Keratinocyte (primary cell): ENCODE measurements around the gene PTPRB. TPM values are rescaled to one million over a fixed set of nuclear protein-coding genes. Genes with fewer than 3 reads are reported as not detected.

ENCODE experiments used
- DNase-seq: peaks from one replicate; pipeline ENCODE4 v3.0.0-alpha.2; 2011; ENCODE audit warnings: low read depth, missing footprints, low spot score
- FAIRE-seq: peaks from 2 replicates; lab custom pipeline; 2011; peaks lifted over from hg19 to GRCh38; lab: Jason Lieb, UNC
- H2AFZ ChIP-seq: 2 replicates; pipeline ENCODE4 v1.6.0; 2012; ENCODE audit warnings: low read length, control low read depth, inconsistent platforms; ENCODE audit not compliant: control insufficient read depth
- H3K27ac ChIP-seq: 2 replicates; pipeline ENCODE4 v1.5.1; 2011; ENCODE audit warnings: low read length; ENCODE audit not compliant: control insufficient read depth, insufficient read depth
- H3K27me3 ChIP-seq: 3 replicates; pipeline ENCODE4 v1.6.0; 2011; ENCODE audit warnings: low read length; ENCODE audit not compliant: control insufficient read depth, insufficient read depth; ENCODE audit errors: extremely low read depth
- H3K36me3 ChIP-seq, 2 experiments: 2 replicates in 1 of 2; 3 replicates in 1 of 2; pipeline ENCODE4 v1.5.1; 2011; ENCODE audit warnings: low read length in 2 of 2, mild to moderate bottlenecking in 1 of 2; ENCODE audit not compliant: control insufficient read depth in 2 of 2, insufficient read depth in 2 of 2; ENCODE audit errors: extremely low read depth in 1 of 2
- H3K4me1 ChIP-seq: 3 replicates; pipeline ENCODE4 v1.5.1; 2011; ENCODE audit warnings: low read length; ENCODE audit not compliant: control insufficient read depth, insufficient read depth; ENCODE audit errors: extremely low read depth
- H3K4me2 ChIP-seq: 3 replicates; pipeline ENCODE4 v1.6.0; 2011; ENCODE audit warnings: low read depth, low read length; ENCODE audit not compliant: control insufficient read depth, insufficient read depth; ENCODE audit errors: extremely low read depth
- H3K4me3 ChIP-seq, 3 experiments: fragments of 200-600 bp in 1 of 3; sonication (generic) in 1 of 3; 2 replicates in 2 of 3; 3 replicates in 1 of 3; pipeline ENCODE4 v1.5.1; 2011 to 2016; ENCODE audit warnings: low read length in 3 of 3, mild to moderate bottlenecking in 3 of 3, control low read depth in 2 of 3, inconsistent platforms in 1 of 3, low read depth in 1 of 3, mixed read lengths in 1 of 3, mixed run types in 1 of 3, moderate library complexity in 1 of 3; ENCODE audit not compliant: control insufficient read depth in 2 of 3, insufficient read depth in 2 of 3; ENCODE audit errors: extremely low read depth in 1 of 3
- H3K79me2 ChIP-seq: 2 replicates; pipeline ENCODE4 v1.6.0; 2012; ENCODE audit warnings: low read length; ENCODE audit not compliant: control insufficient read depth, insufficient read depth
- H3K9ac ChIP-seq: 3 replicates; pipeline ENCODE4 v1.6.0; 2011; ENCODE audit warnings: low read length; ENCODE audit not compliant: control insufficient read depth, insufficient read depth; ENCODE audit errors: extremely low read depth
- H3K9me1 ChIP-seq: 3 replicates; pipeline ENCODE4 v1.6.0; 2011; ENCODE audit warnings: low read length; ENCODE audit not compliant: control insufficient read depth, insufficient read depth; ENCODE audit errors: extremely low read depth
- H3K9me3 ChIP-seq: 2 replicates; pipeline ENCODE4 v1.5.1; 2012; ENCODE audit warnings: low read depth, low read length; ENCODE audit not compliant: control insufficient read depth
- H4K20me1 ChIP-seq: 3 replicates; pipeline ENCODE4 v1.6.0; 2011; ENCODE audit warnings: low read length; ENCODE audit not compliant: control insufficient read depth, insufficient read depth; ENCODE audit errors: extremely low read depth
- EZH2 ChIP-seq: IDR thresholded peaks from one replicate; pipeline ENCODE4 v1.6.1; 2012; ENCODE audit warnings: inconsistent platforms, mild to moderate bottlenecking, low read length, moderate library complexity
- dilution Hi-C: fragments of 300-500 bp; cut with MboI; formaldehyde crosslinking; loops from one replicate; pipeline ENCODE4 v1.7.0; 2020; ENCODE audit warnings: low sequenced_read_pairs; ENCODE audit not compliant: extremely low pct_ligation_motif_present
- polyA plus RNA-seq, 5 experiments: library from polyadenylated mRNA; depleted of rRNA in 3 of 5; stranded (reverse) in 3 of 5; stranded (forward) in 1 of 5; unstranded in 1 of 5; fragments of >200 nt; gene quantifications; 1 replicate in 1 of 5; 2 replicates in 3 of 5; 3 replicates in 1 of 5; pipeline versions ENCODE4 v1.2.1 to v1.2.3, GENCODE V29; 2011 to 2012; ENCODE audit warnings: missing spikeins in 2 of 5, low read depth in 1 of 5, low replicate concordance in 1 of 5
- TF ChIP-seq, protein P1 (sequence below), 3 experiments: IDR thresholded peaks in 1 of 3; conservative IDR thresholded peaks in 1 of 3; optimal IDR thresholded peaks in 1 of 3; 2 replicates in 2 of 3; 3 replicates in 1 of 3; pipeline versions ENCODE3 to v1.5.1; 2011; ENCODE audit warnings: low read length in 3 of 3, mild to moderate bottlenecking in 3 of 3, moderate library complexity in 2 of 3, control low read depth in 1 of 3, inconsistent platforms in 1 of 3; ENCODE audit not compliant: insufficient read depth in 2 of 3; ENCODE audit errors: extremely low read depth in 1 of 3

Gene PTPRB
- polyA plus RNA-seq, 1 donor (not counting 4 experiments of a cell fraction or from before 2014, with no cell fraction given), result 0.46 TPM

DNA sequence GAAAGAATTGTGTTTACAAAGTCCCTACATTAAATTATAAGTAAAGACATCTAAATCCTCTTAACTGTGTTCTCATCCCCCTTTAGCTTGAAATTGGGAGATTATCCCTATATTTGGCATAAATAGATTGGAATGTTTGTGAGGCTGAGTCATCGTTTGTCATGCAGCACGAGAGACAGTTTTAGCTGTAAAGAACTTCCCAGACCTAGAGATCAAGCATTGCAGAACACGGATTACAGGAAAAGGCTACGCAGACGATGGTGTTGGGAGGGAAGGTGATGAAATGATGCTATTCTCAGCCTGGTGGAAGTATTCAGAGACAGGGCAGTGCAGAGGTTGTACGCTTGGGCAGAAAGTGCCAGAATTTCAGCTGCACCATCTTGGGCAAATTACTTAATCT is 93.8 kb downstream of the PTPRB start:
- H2AFZ ChIP-seq, result no peak overlapping the region
- dilution Hi-C loops, result no loop called here
- no peaks in the 10 kb centered on the region for H3K27me3 ChIP-seq

DNA sequence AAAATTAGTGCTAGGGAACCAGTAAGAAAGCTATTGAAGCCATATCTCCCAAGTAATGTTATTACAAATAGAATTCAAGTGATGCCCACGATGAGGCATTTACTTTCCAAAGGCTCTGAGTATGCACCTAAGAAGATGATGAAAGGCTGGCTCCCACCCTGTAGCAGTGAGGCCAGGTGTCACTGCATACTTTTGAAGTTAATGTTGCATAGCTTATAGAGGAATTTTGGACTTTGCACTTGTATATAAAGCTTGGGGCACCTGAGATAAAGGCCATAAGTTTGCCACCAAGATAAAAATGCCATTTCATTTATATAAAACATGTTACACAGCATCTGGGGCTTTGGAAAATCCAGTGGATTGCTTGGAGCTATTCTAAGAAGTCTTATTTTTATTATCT is 96.2 kb downstream of the PTPRB start:
- dilution Hi-C loops, result no loop called here
- peaks cover 9% of the 10 kb centered on the region for H3K4me1 ChIP-seq
- no peak overlapping the region for H3K4me2 ChIP-seq
- no peak for FAIRE-seq
- no peak overlapping the region for H3K27ac ChIP-seq
- no peaks in the 10 kb centered on the region for H4K20me1 ChIP-seq
- DNase-seq, result no peak
- no peak overlapping the region for H2AFZ ChIP-seq
- no peak for TF ChIP-seq EZH2
- H3K9ac ChIP-seq, result no peak overlapping the region
- H3K4me3 ChIP-seq, result no peak overlapping the region
- no peaks in the 10 kb centered on the region for H3K36me3 ChIP-seq
- no peaks in the 10 kb centered on the region for H3K9me1 ChIP-seq
- no peaks in the 10 kb centered on the region for H3K79me2 ChIP-seq
- no peaks in the 10 kb centered on the region for H3K27me3 ChIP-seq
- H3K9me3 ChIP-seq, result no peaks in the 10 kb centered on the region

More for the DNA sequence above, 93.8 kb downstream of the PTPRB start:
- Histone ChIP-seq H3K4me1 (peaks cover 9% of the 10 kb centered on the region), H3K27ac (no peak overlapping the region), H4K20me1 (no peaks in the 10 kb centered on the region), H3K4me2 (no peak overlapping the region), H3K79me2 (no peaks in the 10 kb centered on the region), H3K9me1 (no peaks in the 10 kb centered on the region), H3K4me3 (no peak overlapping the region), H3K9ac (no peak overlapping the region), H3K36me3 (no peaks in the 10 kb centered on the region), H3K9me3 (no peaks in the 10 kb centered on the region)
- DNase-seq (no peak), FAIRE-seq (peak; percentile 91)
- no peak for TF ChIP-seq EZH2
- TF ChIP-seq, protein P1, sequence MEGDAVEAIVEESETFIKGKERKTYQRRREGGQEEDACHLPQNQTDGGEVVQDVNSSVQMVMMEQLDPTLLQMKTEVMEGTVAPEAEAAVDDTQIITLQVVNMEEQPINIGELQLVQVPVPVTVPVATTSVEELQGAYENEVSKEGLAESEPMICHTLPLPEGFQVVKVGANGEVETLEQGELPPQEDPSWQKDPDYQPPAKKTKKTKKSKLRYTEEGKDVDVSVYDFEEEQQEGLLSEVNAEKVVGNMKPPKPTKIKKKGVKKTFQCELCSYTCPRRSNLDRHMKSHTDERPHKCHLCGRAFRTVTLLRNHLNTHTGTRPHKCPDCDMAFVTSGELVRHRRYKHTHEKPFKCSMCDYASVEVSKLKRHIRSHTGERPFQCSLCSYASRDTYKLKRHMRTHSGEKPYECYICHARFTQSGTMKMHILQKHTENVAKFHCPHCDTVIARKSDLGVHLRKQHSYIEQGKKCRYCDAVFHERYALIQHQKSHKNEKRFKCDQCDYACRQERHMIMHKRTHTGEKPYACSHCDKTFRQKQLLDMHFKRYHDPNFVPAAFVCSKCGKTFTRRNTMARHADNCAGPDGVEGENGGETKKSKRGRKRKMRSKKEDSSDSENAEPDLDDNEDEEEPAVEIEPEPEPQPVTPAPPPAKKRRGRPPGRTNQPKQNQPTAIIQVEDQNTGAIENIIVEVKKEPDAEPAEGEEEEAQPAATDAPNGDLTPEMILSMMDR (optimal IDR thresholded peaks at IDR 0.05 in 1 of 3, IDR thresholded peaks at IDR 0.05 in 1 of 3, conservative IDR thresholded peaks at IDR 0.05 in 1 of 3; ENCODE audit: extremely low read depth in 1 of 3, insufficient read depth in 2 of 3, low read length in 3 of 3), result no peak

DNA sequence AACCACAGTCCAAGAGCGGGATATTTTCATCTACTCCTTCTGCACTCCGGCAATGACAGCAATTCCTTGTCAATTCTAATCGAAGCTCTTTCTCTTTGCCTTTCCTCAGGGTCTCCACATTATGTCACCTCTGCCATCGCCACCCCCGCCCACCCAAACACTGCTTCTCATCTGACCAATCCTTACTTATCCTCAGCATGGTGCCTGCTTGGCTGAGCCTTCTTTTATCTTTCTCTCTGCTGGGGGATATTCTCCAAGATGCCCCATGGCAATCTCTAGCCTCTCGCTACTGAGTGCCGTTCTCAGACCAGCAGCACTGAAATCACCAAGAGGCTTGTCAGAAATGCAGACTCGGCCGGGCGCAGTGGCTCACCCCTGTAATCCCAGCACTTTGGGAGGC is 100.6 kb downstream of the PTPRB start:
- H3K9ac ChIP-seq, result no peak overlapping the region
- no peak for FAIRE-seq
- no peak overlapping the region for H3K4me2 ChIP-seq
- H3K27me3 ChIP-seq, result no peaks in the 10 kb centered on the region
- no peaks in the 10 kb centered on the region for H3K9me1 ChIP-seq
- TF ChIP-seq, protein P1 (optimal IDR thresholded peaks at IDR 0.05 in 1 of 3, IDR thresholded peaks at IDR 0.05 in 1 of 3, conservative IDR thresholded peaks at IDR 0.05 in 1 of 3; ENCODE audit: extremely low read depth in 1 of 3, insufficient read depth in 2 of 3, low read length in 3 of 3), result no peak
- TF ChIP-seq EZH2, result no peak
- no peaks in the 10 kb centered on the region for H3K9me3 ChIP-seq
- H3K27ac ChIP-seq, result no peak overlapping the region
- no peaks in the 10 kb centered on the region for H3K4me1 ChIP-seq
- no peaks in the 10 kb centered on the region for H3K36me3 ChIP-seq
- no peak for DNase-seq
- H3K4me3 ChIP-seq, result no peak overlapping the region
- no peaks in the 10 kb centered on the region for H3K79me2 ChIP-seq
- H4K20me1 ChIP-seq, result no peaks in the 10 kb centered on the region
- no peak overlapping the region for H2AFZ ChIP-seq
- dilution Hi-C loops, result no loop called here
